CMK (cell line): ENCODE data around the gene MRPS5.

Experiments
- DNase-seq: peaks from one replicate; pipeline ENCODE4 v3.0.0-alpha.2; 2010; ENCODE audit warnings: low read depth

MRPS5 gene

DNA sequence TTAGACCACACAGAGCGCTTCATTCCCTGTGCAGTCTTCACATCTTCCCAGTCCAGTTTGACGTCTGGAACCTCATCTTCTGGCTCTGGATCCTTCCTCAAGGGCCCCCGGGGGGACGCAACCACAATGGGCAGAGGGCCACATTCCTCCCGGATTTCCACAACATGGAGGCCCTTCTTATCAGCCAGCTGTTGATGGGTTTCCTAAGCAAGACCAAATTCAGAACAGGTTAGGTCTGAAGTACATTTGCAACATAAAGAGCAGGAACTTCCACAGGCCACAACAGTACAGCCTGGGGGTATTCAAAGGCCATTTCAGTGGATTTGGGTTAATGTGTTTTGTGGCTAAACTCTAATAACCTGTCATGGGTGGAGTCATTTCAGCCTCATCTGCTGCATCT is 34.2 kb downstream of the MRPS5 start:
- DNase-seq: no peak

DNA sequence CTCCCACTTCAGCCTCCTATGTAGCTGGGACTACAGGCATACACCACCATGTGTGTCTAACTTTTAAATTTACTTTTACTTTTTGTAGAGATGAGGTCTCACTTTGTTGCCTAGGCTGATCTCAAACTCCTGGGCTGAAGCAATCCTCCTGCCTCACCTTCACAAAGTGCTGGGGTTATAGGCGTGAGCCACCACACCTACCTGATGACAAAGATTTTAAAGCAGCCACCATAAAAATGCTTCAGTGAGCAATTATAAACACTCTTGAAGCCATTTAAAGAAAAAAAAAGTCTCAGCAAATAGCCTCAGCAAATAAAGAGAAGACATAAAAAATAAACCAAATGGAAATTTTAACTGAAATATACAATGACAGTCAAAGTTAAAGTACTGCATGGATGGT is 35.6 kb downstream of the MRPS5 start:
- no peak for DNase-seq

DNA sequence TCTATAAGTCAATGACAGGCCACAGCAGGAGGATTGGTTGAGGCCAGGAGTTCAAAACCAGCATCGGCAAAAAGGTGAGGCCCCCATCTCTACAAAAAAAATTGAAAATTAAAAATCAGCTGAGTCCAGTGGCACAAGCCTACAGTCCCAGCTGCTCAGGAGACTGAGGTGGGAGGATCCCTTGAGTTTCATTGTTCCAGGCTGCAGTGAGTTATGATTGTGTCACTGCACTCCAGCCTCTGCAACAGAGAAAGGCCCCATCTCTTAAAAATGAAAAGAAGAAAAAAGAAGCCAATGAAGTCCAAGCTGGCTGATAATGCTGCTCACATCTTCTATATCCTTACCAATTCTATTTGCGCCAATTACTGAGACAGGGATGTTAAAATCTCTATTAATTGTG is 39.1 kb downstream of the MRPS5 start:
- DNase-seq: no peak

DNA sequence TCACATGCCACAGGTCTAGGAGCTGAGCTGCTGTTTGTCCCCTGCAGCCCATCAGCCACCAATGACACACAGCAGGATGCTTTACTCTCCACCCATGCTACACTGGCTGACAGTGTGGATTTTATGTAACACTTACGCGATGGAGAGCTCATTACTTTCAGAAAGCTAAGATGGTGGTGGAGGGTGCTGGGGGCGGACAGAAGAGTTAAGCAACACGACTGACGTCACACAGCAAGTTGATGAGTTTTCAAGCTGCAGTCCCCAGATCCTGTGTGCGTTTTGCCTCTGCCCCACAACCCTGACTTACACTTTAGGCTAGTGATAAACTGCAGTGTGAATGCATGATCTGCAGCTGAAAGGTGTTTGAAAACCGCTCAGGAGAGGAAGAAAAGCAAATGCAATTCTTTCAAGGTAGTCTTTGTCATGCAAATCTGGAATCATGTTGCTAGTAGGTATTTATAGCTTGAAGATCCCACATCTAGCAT is 42.4 kb downstream of the MRPS5 start:
- DNase-seq: no peak

DNA sequence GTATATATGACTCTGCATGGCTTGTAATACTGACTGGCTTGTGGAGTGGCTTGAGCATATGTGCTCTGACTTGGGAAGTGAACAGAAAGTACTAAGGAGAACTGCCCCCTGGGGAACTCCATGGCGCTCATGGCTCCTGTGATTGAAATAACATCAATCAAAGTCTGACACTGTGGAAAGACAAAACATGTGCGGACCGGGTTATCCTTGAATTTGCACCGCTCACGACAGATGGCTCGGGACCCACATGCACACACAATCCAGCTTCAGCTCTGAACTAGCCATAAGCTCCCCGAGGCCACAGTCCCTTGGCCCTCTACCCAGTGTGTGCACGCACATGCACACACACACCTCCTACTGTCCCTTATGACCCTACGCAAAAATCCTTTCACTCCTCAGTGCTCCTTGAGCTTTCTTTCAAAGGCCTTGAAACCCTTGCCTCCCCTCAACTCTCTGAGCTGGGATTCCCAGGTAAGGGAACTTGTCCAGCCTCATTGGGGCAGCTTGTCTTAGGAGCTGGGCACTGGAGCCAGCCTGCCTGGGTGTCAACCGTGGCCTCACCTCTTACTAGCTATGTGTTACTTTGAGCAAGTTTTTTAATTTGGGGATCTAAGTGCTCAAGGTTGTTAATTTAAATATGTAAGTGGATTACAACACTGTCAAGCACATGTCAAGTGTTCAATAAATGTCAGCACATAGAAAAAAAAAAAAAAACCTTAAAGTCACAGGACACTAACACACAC is 43.6 kb downstream of the MRPS5 start:
- DNase-seq: no peak

DNA sequence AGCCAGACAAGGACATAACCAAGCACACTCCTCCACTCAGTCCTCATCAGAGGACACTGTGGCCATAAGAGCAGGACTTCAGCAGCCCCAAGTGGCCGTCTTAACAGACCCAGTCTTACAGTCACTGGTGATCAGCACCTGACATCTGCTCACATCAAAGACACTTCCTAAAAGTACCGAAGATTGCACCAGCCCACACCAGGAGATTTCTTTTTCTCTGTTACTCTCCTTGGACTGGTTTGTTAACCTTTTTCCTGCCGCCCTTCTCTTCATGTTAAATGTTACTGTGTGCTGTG is 44.1 kb downstream of the MRPS5 start:
- no peak for DNase-seq

DNA sequence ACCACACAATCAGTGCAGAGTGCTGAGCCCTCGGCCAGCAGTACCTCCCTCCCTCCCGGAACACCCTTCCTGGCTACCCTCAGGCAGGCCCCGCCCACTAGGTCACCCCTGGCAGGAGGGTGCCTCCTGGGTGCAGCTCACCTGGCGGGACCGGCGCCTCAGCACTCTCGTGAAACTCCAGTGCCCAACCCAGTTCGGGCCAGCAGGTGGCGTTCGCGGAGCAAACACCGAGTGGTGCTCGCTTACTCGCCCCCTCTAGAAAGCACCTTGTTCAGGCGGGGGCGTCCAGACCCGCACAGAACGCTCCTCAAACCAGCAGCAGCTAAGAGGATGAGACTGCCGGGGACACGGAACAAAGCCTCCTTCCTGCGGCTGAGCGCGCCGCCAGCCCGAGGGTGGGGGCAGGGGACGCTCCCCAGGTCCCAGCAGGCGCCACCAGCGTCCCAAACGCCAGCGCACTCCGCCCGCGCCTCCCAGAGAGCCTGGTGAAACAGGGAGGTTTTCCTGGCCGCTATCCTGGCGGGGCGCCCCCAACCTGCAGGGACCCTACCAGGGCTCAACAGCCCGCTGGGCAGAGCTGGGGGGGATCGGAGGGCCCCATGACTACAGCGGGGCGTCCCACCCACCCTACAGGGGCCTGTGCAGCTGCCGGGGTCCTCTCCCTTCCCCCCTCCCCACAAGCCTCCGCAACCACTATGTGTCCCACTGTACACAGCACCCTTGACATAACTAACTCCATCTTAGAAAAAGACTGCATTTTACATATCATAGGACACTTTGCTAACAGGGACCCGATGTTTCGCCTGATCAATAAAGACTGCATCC is 44.7 kb downstream of the MRPS5 start:
- no peak for DNase-seq

DNA sequence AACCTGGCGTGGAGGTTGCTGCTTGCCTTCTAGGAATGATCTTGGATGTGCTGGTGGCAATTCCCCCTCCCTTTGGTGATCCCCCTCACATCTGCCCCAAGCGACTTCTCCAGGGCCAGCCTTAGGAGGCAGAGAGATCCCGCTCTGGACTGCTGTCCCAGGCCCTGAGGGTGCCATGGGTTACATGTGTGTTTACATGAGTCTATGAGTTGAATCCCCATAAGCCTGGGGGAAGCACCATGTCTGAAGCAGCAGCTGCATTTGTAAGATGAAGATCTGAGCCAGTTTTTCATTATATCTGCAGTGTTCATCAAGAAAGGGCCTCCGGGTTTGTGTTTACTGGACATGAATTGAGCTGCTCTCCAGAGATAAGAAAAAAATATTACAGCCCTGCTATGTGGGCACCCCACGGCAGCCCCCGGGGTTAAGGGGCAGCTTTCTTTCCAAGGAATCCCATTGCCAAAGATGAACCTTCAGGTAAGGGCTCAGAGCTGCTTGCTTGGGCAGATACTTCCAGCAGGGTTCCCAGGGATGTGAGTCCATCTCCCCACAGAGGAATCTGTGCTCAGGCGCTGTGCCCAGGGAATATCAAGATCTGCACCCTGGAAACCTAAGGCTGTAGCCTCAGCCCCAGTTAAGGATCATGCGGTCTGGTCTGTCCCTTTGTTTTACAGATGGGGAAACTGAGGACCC is 46.0 kb downstream of the MRPS5 start:
- DNase-seq: no peak

DNA sequence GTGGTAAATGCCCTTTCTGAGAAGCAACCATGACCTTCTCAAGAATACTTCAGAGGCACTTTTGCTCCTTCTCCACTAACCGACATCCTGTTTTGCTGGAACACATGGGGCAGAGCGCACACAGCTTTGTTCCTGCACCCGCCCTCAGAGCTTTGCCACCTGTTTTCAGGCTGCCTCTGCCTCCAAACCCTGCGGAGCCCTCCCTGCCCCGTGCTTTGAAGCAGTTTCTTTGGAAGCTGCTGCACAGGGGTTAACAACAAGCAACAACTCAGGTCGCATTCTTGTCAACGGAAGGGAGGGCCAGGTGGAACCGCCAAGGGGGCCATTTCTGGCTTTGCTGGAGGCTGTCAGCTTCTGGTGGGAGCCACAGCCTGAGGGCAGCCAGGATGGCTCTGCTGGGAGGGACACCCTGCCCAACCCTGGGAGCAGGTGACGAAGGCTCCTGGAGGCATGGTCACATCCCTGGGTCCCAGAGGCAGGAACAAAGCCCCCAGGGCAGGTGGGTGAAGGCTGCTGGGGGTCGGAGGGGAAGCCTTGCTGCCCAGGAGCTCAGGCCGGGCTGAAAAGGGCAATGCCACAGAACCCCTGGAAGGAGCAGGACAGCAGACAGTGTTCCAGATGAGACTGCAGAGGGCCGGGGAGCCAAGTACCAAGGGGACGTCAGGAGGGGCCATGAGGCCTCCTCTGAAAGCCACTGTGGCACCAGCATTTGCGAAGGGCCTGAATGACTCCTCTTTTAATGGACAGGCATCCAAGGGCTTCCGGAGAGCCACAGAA is 46.8 kb downstream of the MRPS5 start:
- DNase-seq: no peak

DNA sequence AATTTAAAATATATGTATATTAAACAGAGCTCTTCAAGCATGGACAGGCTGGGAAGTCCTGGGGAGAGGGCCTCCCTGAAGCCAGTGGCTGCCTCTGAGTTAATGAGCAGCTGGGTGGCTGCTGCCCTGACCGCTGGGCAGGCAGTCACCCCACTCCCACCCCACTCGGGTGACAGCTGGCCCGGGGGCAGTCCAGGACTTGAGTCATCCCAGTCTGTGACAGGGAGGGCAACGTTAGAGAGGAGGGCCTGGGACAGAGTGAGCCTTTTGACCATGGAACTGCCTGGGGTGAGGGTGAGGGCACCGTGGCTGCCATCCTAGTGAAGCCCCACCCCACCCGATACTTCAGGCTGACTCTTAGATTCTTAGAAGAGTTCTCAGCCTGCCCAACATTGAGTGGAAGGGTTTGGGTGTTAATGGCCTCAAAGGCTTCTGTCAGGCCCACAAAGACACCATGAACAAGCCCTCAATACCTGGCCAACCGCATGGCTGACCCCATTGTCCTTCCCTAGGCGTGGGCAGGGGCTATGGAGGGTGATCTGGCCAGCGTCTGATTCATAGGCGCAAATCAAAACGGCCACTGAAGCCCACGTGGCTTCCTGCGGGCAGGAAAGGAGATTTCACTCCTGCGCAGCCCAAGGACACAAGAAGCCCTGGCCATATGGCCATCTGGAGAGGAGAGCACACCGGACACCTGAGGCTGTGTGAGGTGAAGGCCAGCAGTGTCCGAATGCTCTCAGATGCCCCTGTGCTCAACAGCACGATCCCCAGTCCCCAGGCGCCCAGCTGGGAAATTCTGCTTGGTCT is 47.5 kb downstream of the MRPS5 start:
- no peak for DNase-seq

DNA sequence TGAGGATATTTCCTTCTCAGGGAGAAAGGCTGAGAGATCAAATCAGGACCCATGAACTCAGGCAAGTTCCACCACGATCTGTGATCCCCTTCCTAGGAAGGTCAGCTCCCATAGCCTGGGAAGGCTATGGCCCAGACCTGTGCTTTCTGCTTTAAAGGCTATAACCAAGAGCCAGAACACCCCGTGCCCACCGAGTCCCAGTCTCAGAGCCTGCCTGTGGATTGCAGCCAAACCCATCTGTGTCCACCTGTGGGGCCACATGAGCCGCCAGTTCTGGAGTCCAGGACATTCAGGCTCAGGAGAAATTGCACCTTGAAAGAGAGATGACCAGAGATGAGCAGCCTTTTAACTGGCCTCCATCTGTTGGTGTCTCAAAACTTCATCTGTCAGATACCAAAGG is 49.2 kb downstream of the MRPS5 start:
- no peak for DNase-seq

DNA sequence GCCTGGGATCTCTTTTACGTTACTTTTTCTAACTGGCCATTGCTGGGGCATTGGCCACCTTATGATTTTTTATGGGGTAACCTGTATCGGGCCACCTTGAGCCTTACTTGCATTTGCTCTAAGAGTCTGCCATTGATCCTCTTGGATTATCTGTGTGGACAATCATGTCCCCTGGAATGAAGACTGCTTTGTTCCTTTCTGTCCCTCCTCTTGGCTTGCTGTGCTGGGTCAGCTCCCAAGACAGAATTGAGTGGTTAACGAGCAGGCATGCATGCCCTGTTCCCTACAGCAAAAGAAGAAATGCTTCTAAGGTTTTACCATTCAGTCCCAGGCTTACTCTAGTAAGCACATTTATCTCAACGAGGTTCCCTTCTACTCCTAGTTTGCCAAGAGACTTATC is 49.8 kb downstream of the MRPS5 start:
- no peak for DNase-seq

DNA sequence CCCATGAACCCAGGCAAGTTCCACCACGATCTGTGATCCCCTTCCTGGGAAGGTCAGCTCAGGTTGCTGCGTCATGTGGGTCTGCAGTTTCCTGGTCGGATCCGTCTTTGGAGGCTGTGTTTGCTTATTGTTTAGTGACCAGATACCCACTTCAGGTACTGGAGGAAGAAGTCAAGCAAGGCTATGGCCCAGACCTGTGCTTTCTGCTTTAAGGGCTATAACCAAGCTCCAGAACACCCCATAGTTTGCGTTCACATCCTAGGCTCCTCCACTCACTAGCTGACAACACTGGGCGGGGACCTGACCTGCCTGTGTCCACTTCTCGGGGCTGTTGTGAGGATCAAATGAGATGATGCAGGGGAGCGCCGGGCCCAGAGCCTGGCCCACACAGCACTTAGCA is 52.1 kb downstream of the MRPS5 start:
- DNase-seq: no peak

DNA sequence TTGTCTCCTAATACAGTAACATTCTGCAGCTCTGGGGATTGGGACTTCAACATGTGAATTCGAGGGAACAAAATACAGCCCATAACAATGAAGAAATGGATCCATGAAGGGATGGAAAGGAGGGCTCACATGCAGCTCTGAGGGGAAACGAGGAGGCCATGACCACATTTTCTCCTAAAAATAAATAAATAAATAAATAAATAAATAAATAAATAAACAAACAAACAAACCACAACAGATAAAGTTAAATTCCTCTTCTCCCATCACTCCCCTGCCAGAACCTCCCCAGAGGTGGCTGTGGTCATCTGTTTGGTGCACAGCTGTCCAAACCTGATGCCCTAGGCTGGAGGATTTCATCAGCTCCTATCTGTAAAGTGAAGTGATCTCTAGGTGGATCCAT is 53.4 kb downstream of the MRPS5 start:
- DNase-seq: no peak

DNA sequence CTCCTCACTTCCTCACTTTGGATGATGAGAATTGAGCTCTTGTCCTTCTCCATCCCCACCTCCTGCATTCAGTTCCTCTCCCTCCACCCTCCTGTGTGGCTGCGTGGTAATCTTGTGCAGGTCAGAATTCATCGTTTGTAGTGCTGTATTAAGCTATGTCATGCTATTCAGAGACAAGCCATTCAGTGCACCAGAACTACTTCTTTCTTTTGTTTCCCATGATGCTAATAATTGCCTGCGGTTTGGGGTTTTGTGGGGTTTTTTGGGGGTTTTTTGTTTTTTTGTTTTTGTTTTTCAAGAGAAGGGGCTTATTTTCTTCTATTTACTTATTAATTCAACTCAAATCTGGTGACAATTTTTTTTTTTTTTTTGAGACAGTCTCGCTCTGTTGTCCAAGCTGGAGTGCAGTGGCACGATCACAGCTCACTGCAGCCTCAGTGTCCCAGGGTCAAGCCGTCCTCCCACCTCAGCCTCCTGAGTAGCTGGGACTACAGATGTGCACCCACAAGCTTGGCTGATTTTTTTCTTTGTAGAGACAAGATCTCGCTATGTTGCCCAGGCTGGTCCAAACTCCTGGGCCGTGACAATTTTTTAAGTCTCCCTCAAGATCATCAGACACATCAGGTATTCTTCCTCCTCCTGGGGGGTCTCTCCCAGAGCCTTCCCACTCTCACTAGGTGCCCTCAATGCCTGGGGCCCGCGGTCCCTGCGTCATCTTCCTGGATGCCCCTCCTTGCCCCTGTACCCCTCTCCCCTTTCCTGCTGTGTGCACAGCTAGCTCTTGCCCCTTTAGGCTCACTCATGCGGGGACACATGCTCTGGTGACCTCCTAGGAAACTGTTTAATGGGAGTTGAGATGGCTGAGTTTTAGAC is 58.3 kb downstream of the MRPS5 start:
- no peak for DNase-seq

DNA sequence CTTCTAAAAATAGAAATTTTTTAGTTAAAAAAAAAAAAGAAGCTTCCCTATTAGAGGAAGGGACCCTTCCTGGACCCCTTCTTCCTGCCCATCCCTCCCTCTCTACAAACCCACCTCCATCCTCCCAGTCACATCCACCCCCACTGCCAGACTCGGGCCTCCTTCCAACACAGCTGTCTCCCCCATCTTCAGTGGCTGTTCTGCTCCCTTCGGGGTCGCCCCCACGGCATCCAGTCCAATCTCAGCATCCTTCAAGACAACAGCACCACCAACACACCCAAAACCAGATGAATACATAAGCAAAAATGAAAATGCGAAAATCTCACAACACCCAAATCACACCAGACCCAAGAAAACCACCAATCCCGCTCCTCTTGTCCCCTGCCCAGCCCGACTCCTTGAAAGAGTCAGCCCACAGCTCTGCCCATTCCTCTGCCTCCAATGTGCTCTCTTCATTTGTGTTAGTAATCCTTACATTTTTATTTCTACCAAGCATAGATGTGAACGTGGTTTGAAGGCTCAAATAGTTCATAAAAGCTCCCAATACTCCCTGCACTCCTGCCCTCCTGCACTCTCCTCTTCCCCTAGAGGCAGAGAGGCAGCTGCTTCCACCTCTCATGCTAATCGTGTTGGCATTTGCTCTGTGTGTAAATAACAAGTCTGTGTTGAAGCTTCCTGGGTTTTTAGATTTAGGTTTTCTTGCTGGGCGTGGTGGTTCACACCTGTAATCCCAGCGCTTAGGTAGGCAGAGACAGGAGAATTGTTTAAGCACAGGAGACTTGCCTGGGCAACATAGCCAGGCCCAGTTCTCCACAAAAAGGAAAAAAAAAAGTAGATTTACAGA is 59.1 kb downstream of the MRPS5 start:
- no peak for DNase-seq

DNA sequence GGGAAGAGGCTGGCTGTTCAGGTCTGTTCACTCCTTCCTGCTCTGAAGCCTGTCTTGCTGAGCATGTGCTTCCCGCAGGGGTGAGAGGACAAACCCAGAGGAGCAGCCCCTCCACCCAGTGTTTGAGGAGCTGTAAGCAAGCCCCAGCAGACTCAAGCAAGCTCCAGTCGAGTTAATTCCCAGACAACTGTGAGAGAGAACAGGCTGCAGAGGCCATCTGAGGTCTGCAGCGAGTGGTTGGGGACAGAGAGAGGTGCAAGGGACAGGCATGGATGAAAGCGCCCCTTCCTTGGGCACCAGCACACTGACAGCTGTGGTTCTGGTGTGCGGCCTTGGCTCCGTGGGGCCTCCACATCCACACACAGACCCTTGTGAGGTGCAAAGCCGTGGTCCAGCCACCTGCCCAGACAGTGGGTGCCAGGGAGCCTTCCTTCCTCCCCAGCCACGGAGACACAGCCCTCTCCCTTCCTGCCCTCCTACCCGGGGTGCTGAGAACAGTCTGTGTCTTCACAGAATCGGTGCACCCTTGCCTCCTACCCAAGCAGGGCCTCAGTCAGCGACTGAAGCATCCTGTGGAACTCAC is 59.9 kb downstream of the MRPS5 start:
- no peak for DNase-seq

DNA sequence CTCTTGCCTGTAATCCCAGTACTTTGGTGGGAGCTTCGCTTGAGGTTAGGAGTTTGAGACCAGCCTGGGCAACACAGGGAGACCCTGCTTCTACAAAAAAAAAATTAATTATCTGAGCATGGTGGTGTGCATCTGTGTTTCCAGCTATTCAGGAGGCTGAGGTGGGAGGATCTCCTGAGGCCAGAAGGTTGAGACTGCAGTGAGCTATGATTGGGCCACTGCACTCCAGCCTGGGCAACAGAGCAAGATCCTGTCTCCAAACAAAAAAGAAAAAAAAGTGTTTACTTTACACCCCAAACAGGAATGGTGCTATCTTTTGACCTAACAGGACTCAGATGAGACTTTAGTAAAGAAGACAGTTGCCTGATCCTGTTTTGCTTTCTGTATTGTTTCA is 60.5 kb downstream of the MRPS5 start:
- DNase-seq: no peak

DNA sequence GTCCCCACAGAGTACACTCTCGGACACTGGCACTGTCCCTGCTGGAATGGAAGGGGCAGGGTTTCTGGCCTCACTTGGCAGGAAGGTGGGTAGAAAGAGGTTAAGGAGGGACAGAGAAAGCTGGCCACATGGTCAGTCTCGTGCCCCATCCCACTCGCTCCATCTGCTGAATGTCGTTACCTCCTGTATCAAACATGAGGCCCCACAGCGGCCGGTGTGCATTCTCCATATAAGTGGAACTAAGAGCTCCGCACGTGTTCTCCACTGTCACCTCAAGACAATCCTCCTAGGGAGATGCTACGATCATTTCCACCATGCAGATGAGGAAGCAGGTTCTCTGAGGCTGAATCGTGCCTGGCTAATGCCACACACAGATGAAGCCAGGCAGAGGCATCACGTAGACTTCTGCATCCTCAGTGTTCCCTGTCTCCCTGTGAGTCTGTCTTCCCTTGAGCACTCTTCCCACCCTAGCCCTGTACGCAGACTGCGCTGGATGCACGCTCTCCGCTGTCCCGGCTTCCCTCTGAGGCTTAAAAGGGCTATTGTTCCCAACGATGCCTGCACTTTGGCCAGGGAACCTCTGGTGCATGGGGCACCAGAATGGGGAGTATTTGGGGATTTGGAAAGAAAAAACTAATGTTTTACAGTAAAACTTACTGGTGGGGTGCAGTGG is 61.0 kb downstream of the MRPS5 start:
- DNase-seq: no peak
